Measurements from ENCODE around the gene MAPK9. TPM values are rescaled to one million over a fixed set of nuclear protein-coding genes. Genes with fewer than 3 reads are reported as not detected.
A peak's percentile ranks its signal among the peaks of the same experiment; 100 is the strongest.

The MAPK9 gene
- 10 to 100 TPM; 14.4 to 18.6 (median 15.6) TPM for total RNA-seq
- long read RNA-seq, partial matches to known transcripts, result 0 of 1 reads
- long read RNA-seq, other reads (novel, unspliced or antisense), result 1 of 1 reads

GRCh38 chr5:180291943-180292831 is at the start of gene MAPK9:
TSS of gene MAPK9 (minus strand) at chr5:180292083. CDS start at chr5:180280561, 11,522 bp downstream.
- WGBS (ENCODE audit: insufficient coverage, low coverage, low lambda C conversion rate, missing lambda C conversion rate), result 4% methylated on average over 18 of the region's 122 CpGs
- TF ChIP-seq, protein P1, sequence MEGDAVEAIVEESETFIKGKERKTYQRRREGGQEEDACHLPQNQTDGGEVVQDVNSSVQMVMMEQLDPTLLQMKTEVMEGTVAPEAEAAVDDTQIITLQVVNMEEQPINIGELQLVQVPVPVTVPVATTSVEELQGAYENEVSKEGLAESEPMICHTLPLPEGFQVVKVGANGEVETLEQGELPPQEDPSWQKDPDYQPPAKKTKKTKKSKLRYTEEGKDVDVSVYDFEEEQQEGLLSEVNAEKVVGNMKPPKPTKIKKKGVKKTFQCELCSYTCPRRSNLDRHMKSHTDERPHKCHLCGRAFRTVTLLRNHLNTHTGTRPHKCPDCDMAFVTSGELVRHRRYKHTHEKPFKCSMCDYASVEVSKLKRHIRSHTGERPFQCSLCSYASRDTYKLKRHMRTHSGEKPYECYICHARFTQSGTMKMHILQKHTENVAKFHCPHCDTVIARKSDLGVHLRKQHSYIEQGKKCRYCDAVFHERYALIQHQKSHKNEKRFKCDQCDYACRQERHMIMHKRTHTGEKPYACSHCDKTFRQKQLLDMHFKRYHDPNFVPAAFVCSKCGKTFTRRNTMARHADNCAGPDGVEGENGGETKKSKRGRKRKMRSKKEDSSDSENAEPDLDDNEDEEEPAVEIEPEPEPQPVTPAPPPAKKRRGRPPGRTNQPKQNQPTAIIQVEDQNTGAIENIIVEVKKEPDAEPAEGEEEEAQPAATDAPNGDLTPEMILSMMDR (IDR thresholded peaks at IDR 0.05), result no peak
- TF ChIP-seq POLR2A (IDR thresholded peaks at IDR 0.05), result peak; percentile 37
- Histone ChIP-seq H3K27ac (peak within 1 kb of the TSS; percentile 56 to 88 (median 87)), H3K27me3 (no peaks in the 10 kb centered on the region), H3K4me3 (peak within 1 kb of the TSS; percentile 98 to 100 (median 100)), H3K36me3 (no peaks in the 10 kb centered on the region), H3K9me3 (no peaks in the 10 kb centered on the region), H3K4me1 (peaks cover 0 to 17% (median 0%) of the 10 kb centered on the region in 4 donors)
- ATAC-seq (peak; percentile 85 to 92 (median 88)), DNase-seq (peak; percentile 90 to 93 (median 91))
- intact Hi-C loops (cut with DNase I), result no loop called here

DNA sequence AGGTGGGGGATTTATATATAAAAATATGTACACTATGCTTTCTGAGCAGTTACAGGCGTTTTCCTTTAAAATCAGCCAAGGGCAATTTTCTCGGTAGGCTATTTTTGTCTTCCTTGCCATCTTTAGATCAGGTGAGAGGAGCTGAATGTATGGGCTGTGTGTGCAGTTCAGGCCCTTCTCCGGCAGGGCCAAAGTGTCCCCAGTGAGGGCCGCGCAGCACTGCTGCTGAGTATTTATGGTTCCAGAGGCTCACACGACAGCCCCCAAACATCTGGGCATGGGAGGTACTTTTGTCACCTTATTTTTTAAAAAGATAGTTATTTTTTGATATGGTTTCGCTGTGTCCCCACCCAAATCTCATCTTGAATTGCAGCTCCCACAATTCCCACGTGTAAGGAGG is 49.7 kb upstream of the MAPK9 start:
- no peak for TF ChIP-seq POLR2A (IDR thresholded peaks at IDR 0.05)
- TF ChIP-seq, protein P1 (IDR thresholded peaks at IDR 0.05), result no peak
- no peaks in the 10 kb centered on the region for H3K27me3 ChIP-seq
- no peak overlapping the region for H3K4me3 ChIP-seq
- H3K9me3 ChIP-seq, result no peaks in the 10 kb centered on the region
- no peak overlapping the region for H3K27ac ChIP-seq
- H3K36me3 ChIP-seq, result no peaks in the 10 kb centered on the region
- intact Hi-C loops (cut with DNase I), result no loop called here
- H3K4me1 ChIP-seq, result no peaks in the 10 kb centered on the region
- ATAC-seq (no peak), DNase-seq (no peak)
- 78% methylated on average over 8 of the region's 8 CpGs for WGBS (ENCODE audit: insufficient coverage, low coverage, low lambda C conversion rate, missing lambda C conversion rate)

DNA sequence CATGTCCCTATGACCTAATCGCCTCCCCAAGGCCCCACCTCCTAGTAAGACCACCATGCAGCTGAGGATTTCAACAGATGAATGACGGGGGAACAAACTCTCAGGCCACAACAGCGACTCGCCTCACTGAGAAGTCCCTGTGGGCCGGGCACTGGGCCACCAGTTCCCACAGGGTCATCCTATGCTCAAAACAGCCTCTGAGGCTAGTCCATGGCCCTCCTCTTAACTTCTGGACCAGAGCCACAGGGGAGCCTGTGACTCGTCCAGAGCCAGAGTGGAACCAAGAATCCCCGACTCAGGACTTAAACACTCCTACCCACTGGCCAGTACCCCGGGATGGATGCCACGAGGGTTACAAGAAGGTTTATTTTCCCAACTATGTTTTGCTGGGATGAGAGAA is 49.0 kb upstream of the MAPK9 start:
- ATAC-seq, result no peak
- Histone ChIP-seq H3K4me3 (no peak overlapping the region), H3K4me1 (no peaks in the 10 kb centered on the region), H3K36me3 (no peaks in the 10 kb centered on the region), H3K27ac (no peak overlapping the region), H3K27me3 (no peaks in the 10 kb centered on the region), H3K9me3 (no peaks in the 10 kb centered on the region)
- no peak for DNase-seq
- WGBS (ENCODE audit: insufficient coverage, low coverage, low lambda C conversion rate, missing lambda C conversion rate), result 52% methylated on average over 3 of the region's 9 CpGs
- no peak for TF ChIP-seq POLR2A (IDR thresholded peaks at IDR 0.05)
- TF ChIP-seq, protein P1 (IDR thresholded peaks at IDR 0.05), result no peak
- intact Hi-C loops (cut with DNase I), result no loop called here

DNA sequence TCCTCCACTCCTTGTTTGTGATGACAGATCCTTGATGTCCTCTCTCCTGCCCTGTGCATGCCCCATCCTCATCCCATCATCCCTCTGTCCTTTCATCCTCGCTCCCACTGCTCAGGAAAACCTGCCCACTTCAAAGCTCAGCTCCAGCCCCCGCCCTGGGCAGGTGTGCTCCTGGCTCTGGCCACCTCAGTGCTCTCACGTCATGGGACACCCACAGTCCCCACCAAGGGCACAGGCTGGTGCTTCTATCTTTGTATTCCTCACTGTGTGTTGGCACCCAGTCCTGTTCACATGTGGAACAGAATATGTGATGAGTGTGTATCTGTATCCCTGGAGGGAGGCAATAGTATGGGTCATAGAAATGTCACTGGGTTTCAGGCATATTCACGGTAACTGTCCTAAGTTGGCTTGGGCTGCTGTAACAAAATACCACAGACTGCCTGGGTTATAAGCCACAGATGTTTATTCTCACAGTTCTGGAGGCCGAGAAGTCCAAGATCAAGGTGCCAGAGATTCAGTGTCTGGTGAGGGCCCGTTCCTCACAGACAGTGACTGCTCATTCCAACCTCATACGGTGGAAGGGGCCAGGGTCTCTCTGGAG is 47.8 kb upstream of the MAPK9 start:
- intact Hi-C loops (cut with DNase I), result no loop called here
- H3K4me3 ChIP-seq, result no peak overlapping the region
- 84% methylated on average over 6 of the region's 7 CpGs for WGBS (ENCODE audit: insufficient coverage, low coverage, low lambda C conversion rate, missing lambda C conversion rate)
- no peaks in the 10 kb centered on the region for H3K9me3 ChIP-seq
- H3K27me3 ChIP-seq, result no peaks in the 10 kb centered on the region
- no peaks in the 10 kb centered on the region for H3K36me3 ChIP-seq
- no peaks in the 10 kb centered on the region for H3K4me1 ChIP-seq
- H3K27ac ChIP-seq, result no peak overlapping the region
- no peak for ATAC-seq
- no peak for DNase-seq
- no peak for TF ChIP-seq POLR2A (IDR thresholded peaks at IDR 0.05)
- TF ChIP-seq, protein P1 (IDR thresholded peaks at IDR 0.05), result no peak

Measured in right lobe of liver (tissue), 6 donors.